NK-92 (cell line): Measurements from ENCODE around the gene WDR3.

ENCODE experiments used
- DNase-seq: peaks from one replicate; lab custom pipeline; 2025; ENCODE audit not compliant: unreplicated experiment; lab: John Stamatoyannopoulos, UW

Gene WDR3

GRCh38 chr1:117942293-117942692, 12.8 kb downstream of the WDR3 start:
- DNase-seq = no peak

- no peak for DNase-seq
These were observed 22.8 kb downstream of the WDR3 start for GRCh38 chr1:117952386-117952785.

GRCh38 chr1:117959364-117959763, 29.8 kb downstream of the WDR3 start:
- DNase-seq = no peak

GRCh38 chr1:117964290-117965038, 34.9 kb downstream of the WDR3 start:
- DNase-seq = no peak

GRCh38 chr1:117967477-117967876, 37.9 kb downstream of the WDR3 start:
- no peak for DNase-seq

GRCh38 chr1:117967881-117968280, 38.3 kb downstream of the WDR3 start:
- DNase-seq = no peak

- no peak for DNase-seq
These were observed 40.7 kb downstream of the WDR3 start for GRCh38 chr1:117970252-117970651.

GRCh38 chr1:117971777-117972176, 42.2 kb downstream of the WDR3 start:
- DNase-seq = no peak

GRCh38 chr1:117976381-117976780, 46.8 kb downstream of the WDR3 start:
- DNase-seq = no peak

- DNase-seq = no peak
These were observed 52.1 kb downstream of the WDR3 start for GRCh38 chr1:117981455-117982192.

GRCh38 chr1:117985239-117985638, 55.7 kb downstream of the WDR3 start:
- no peak for DNase-seq

- DNase-seq = no peak
These were observed 56.4 kb downstream of the WDR3 start for GRCh38 chr1:117985973-117986372.

GRCh38 chr1:118004312-118004711, 74.8 kb downstream of the WDR3 start:
- DNase-seq = no peak

- no peak for DNase-seq
These were observed 77.9 kb downstream of the WDR3 start for GRCh38 chr1:118007391-118007790.

- DNase-seq = no peak
These were observed 78.5 kb downstream of the WDR3 start for GRCh38 chr1:118008011-118008410.

- no peak for DNase-seq
These were observed 83.1 kb downstream of the WDR3 start for GRCh38 chr1:118012515-118013124.

GRCh38 chr1:118013336-118013735, 83.8 kb downstream of the WDR3 start:
- DNase-seq = no peak

- DNase-seq = no peak
These were observed 84.4 kb downstream of the WDR3 start for GRCh38 chr1:118013938-118014337.
